ENCODE results near the gene PIGM. TPM values are rescaled to one million over a fixed set of nuclear protein-coding genes. Genes with fewer than 3 reads are reported as not detected.

Gene PIGM
- total and polyA plus RNA-seq, 2 experiments from 2014 or later = 5.0 TPM

DNA sequence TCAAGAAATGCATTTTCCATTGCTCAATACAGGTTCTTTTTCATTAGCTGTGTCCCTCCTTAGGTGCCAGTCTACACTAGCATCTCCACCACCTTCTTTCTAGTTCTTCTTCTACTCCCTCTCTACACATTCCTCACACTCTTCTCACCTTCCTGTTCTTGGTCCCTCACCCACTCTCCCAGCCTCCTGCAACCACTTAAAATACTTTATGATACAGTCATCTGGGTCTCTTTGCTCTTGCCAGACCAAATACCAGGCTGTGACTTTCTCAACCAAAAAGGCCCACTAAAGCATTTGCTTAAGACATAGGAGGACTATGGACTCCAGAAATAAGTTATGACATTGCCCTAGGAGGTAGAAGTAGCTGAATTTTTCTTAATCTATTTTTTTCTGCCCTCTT lies 35.1 kb downstream of the PIGM start:
- Histone ChIP-seq H2AFZ (no peak overlapping the region), H3K36me3 (ENCODE audit: insufficient read depth) (no peaks in the 10 kb centered on the region), H3K27ac (ENCODE audit: low read depth) (no peak overlapping the region), H3F3A (replicated peaks; ENCODE audit: low read depth) (no peaks in the 10 kb centered on the region), H3K79me2 (replicated peaks; ENCODE audit: insufficient read depth) (no peaks in the 10 kb centered on the region), H4K20me1 (replicated peaks; ENCODE audit: insufficient read depth) (no peaks in the 10 kb centered on the region), H3K9me2 (ENCODE audit: insufficient read depth) (peaks cover 6% of the 10 kb centered on the region; the same call in 1 of the 2 replicates), H3K4me3 (no peak overlapping the region), H3K27me3 (ENCODE audit: insufficient read depth) (no peaks in the 10 kb centered on the region), H3K4me1 (ENCODE audit: insufficient read depth) (peaks cover 5% of the 10 kb centered on the region; the same call in 1 of the 2 replicates), H3K4me2 (no peak overlapping the region)
- ATAC-seq = no peak
- peaks cover 2% of the 10 kb centered on the region for H3K27me3 Mint-ChIP-seq (ENCODE audit: insufficient read depth, low read depth, poor library complexity)
- no peaks in the 10 kb centered on the region for H3K9me3 Mint-ChIP-seq
- H3K27ac Mint-ChIP-seq = no peak overlapping the region
- peaks cover 2% of the 10 kb centered on the region; the same call in 2 of the 3 replicates for H3K4me1 Mint-ChIP-seq
- H3K36me3 Mint-ChIP-seq (ENCODE audit: low read depth) = no peaks in the 10 kb centered on the region
- TF ChIP-seq ZNF114 (CRISPR knock-in tag; IDR thresholded peaks at IDR 0.05) (no peak), STAT1 (IDR thresholded peaks at IDR 0.05; ENCODE audit: unreplicated experiment) (no peak), JUNB (IDR thresholded peaks at IDR 0.05; ENCODE audit: unreplicated experiment) (no peak), CTCF (conservative IDR thresholded peaks at IDR 0.05; ENCODE audit: low read depth in 2 of 2) (no peak), ZNF331 (CRISPR knock-in tag; IDR thresholded peaks at IDR 0.05; ENCODE audit: low read depth) (no peak), CREB1 (CRISPR knock-in tag; IDR thresholded peaks at IDR 0.05; ENCODE audit: low read depth) (no peak), EZH2phosphoT487 (IDR thresholded peaks at IDR 0.05; ENCODE audit: unreplicated experiment) (no peak), EZH2 (IDR thresholded peaks at IDR 0.05; ENCODE audit: low read depth, unreplicated experiment) (no peak), NANOG (IDR thresholded peaks at IDR 0.05; ENCODE audit: borderline replicate concordance) (no peak), POLR2AphosphoS5 (IDR thresholded peaks at IDR 0.05; ENCODE audit: low read depth) (no peak)
- TF ChIP-seq, protein P1, sequence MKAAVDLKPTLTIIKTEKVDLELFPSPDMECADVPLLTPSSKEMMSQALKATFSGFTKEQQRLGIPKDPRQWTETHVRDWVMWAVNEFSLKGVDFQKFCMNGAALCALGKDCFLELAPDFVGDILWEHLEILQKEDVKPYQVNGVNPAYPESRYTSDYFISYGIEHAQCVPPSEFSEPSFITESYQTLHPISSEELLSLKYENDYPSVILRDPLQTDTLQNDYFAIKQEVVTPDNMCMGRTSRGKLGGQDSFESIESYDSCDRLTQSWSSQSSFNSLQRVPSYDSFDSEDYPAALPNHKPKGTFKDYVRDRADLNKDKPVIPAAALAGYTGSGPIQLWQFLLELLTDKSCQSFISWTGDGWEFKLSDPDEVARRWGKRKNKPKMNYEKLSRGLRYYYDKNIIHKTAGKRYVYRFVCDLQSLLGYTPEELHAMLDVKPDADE (IDR thresholded peaks at IDR 0.05) = no peak
- TF ChIP-seq, protein P2, sequence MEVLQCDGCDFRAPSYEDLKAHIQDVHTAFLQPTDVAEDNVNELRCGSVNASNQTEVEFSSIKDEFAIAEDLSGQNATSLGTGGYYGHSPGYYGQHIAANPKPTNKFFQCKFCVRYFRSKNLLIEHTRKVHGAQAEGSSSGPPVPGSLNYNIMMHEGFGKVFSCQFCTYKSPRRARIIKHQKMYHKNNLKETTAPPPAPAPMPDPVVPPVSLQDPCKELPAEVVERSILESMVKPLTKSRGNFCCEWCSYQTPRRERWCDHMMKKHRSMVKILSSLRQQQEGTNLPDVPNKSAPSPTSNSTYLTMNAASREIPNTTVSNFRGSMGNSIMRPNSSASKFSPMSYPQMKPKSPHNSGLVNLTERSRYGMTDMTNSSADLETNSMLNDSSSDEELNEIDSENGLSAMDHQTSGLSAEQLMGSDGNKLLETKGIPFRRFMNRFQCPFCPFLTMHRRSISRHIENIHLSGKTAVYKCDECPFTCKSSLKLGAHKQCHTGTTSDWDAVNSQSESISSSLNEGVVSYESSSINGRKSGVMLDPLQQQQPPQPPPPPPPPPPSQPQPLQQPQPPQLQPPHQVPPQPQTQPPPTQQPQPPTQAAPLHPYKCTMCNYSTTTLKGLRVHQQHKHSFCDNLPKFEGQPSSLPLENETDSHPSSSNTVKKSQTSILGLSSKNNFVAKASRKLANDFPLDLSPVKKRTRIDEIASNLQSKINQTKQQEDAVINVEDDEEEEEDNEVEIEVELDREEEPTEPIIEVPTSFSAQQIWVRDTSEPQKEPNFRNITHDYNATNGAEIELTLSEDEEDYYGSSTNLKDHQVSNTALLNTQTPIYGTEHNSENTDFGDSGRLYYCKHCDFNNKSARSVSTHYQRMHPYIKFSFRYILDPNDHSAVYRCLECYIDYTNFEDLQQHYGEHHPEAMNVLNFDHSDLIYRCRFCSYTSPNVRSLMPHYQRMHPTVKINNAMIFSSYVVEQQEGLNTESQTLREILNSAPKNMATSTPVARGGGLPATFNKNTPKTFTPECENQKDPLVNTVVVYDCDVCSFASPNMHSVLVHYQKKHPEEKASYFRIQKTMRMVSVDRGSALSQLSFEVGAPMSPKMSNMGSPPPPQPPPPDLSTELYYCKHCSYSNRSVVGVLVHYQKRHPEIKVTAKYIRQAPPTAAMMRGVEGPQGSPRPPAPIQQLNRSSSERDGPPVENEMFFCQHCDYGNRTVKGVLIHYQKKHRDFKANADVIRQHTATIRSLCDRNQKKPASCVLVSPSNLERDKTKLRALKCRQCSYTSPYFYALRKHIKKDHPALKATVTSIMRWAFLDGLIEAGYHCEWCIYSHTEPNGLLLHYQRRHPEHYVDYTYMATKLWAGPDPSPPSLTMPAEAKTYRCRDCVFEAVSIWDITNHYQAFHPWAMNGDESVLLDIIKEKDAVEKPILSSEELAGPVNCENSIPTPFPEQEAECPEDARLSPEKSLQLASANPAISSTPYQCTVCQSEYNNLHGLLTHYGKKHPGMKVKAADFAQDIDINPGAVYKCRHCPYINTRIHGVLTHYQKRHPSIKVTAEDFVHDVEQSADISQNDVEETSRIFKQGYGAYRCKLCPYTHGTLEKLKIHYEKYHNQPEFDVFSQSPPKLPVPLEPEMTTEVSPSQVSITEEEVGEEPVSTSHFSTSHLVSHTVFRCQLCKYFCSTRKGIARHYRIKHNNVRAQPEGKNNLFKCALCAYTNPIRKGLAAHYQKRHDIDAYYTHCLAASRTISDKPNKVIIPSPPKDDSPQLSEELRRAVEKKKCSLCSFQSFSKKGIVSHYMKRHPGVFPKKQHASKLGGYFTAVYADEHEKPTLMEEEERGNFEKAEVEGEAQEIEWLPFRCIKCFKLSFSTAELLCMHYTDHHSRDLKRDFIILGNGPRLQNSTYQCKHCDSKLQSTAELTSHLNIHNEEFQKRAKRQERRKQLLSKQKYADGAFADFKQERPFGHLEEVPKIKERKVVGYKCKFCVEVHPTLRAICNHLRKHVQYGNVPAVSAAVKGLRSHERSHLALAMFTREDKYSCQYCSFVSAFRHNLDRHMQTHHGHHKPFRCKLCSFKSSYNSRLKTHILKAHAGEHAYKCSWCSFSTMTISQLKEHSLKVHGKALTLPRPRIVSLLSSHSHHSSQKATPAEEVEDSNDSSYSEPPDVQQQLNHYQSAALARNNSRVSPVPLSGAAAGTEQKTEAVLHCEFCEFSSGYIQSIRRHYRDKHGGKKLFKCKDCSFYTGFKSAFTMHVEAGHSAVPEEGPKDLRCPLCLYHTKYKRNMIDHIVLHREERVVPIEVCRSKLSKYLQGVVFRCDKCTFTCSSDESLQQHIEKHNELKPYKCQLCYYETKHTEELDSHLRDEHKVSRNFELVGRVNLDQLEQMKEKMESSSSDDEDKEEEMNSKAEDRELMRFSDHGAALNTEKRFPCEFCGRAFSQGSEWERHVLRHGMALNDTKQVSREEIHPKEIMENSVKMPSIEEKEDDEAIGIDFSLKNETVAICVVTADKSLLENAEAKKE (CRISPR knock-in tag; IDR thresholded peaks at IDR 0.05) = no peak
- TF ChIP-seq, protein P3, sequence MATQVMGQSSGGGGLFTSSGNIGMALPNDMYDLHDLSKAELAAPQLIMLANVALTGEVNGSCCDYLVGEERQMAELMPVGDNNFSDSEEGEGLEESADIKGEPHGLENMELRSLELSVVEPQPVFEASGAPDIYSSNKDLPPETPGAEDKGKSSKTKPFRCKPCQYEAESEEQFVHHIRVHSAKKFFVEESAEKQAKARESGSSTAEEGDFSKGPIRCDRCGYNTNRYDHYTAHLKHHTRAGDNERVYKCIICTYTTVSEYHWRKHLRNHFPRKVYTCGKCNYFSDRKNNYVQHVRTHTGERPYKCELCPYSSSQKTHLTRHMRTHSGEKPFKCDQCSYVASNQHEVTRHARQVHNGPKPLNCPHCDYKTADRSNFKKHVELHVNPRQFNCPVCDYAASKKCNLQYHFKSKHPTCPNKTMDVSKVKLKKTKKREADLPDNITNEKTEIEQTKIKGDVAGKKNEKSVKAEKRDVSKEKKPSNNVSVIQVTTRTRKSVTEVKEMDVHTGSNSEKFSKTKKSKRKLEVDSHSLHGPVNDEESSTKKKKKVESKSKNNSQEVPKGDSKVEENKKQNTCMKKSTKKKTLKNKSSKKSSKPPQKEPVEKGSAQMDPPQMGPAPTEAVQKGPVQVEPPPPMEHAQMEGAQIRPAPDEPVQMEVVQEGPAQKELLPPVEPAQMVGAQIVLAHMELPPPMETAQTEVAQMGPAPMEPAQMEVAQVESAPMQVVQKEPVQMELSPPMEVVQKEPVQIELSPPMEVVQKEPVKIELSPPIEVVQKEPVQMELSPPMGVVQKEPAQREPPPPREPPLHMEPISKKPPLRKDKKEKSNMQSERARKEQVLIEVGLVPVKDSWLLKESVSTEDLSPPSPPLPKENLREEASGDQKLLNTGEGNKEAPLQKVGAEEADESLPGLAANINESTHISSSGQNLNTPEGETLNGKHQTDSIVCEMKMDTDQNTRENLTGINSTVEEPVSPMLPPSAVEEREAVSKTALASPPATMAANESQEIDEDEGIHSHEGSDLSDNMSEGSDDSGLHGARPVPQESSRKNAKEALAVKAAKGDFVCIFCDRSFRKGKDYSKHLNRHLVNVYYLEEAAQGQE (IDR thresholded peaks at IDR 0.05; ENCODE audit: unreplicated experiment) = no peak
- H3K4me3 Mint-ChIP-seq = no peak overlapping the region
- DNase-seq (ENCODE audit: low spot score) = no peak

Data from GM23338 (cell line).